Memory B cell (primary cell): ENCODE measurements around the gene CCDC169.

ENCODE experiments used
- ATAC-seq: fragments of 150-1000 bp; cut with Tn5 transposase; 2 replicates; pipeline ENCODE4 v1.10.0; 2021; ENCODE audit warnings: low read depth, mild to moderate bottlenecking, moderate library complexity
- DNase-seq, 2 donors: peaks; one replicate each; pipeline ENCODE4 v3.0.0; 2022; ENCODE audit warnings: low spot score in 2 of 2
- H3K27ac Mint-ChIP-seq: one replicate; pipeline ENCODE4 v1.8.0; 2022; ENCODE audit warnings: mild to moderate bottlenecking, moderate library complexity, mixed read lengths
- H3K27me3 Mint-ChIP-seq: one replicate; pipeline ENCODE4 v1.8.0; 2022; ENCODE audit warnings: mixed read lengths
- H3K36me3 Mint-ChIP-seq: one replicate; pipeline ENCODE4 v1.8.0; 2022; ENCODE audit warnings: mild to moderate bottlenecking, mixed read lengths
- H3K4me1 Mint-ChIP-seq: one replicate; pipeline ENCODE4 v1.8.0; 2022; ENCODE audit warnings: mixed read lengths
- H3K4me3 Mint-ChIP-seq: one replicate; pipeline ENCODE4 v1.8.0; 2022; ENCODE audit warnings: mild to moderate bottlenecking, moderate library complexity, mixed read lengths
- H3K9me3 Mint-ChIP-seq: one replicate; pipeline ENCODE4 v1.8.0; 2022; ENCODE audit warnings: mixed read lengths

The CCDC169 gene

DNA sequence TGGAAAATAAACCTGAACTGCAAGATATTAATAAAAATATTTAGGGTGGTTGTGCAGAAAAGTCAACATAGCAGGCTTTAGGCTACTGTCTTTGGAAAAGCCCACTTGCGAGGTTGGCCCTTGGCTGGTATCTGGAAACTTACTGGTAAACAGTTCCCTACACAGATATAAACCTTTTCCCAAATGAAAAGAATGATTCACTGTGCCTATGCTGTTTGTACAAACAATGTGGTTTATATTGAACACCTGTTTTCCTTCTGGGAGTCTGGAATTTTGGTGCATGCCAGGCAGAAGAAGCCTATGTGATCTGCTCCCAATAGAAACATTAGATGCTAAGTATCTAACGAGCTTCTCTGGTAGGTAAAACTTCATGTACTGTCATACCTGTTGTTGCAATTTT, 53.5 kb downstream of the CCDC169 start:
- H3K4me3 Mint-ChIP-seq = no peak overlapping the region
- no peak for DNase-seq
- H3K27me3 Mint-ChIP-seq = no peaks in the 10 kb centered on the region
- no peak overlapping the region for H3K27ac Mint-ChIP-seq
- no peaks in the 10 kb centered on the region for H3K36me3 Mint-ChIP-seq
- no peaks in the 10 kb centered on the region for H3K4me1 Mint-ChIP-seq
- peaks cover 4% of the 10 kb centered on the region for H3K9me3 Mint-ChIP-seq
- ATAC-seq = no peak

DNA sequence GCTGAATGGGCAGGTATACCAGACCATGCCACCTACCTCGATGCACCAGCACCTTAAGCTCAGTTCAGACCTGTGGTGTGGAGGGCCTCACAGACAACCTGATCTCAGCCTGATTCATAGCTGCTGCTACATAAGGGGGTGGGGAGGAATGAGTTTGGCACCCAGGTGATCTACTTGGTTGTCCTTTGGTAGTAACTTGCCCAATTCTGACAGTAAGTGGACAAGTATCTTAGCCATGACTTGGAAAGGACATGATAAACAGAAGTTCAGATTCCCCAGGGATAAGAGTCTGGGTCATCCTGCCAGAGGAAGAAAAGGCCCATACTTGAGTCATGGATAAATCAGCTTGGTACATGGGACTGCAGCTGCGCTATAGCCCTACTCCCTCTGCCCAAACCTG, 54.9 kb downstream of the CCDC169 start:
- H3K27me3 Mint-ChIP-seq = no peaks in the 10 kb centered on the region
- H3K36me3 Mint-ChIP-seq = no peaks in the 10 kb centered on the region
- H3K27ac Mint-ChIP-seq = no peak overlapping the region
- DNase-seq (no peak), ATAC-seq (no peak)
- H3K4me3 Mint-ChIP-seq = no peak overlapping the region
- no peaks in the 10 kb centered on the region for H3K4me1 Mint-ChIP-seq
- peaks cover 4% of the 10 kb centered on the region for H3K9me3 Mint-ChIP-seq

DNA sequence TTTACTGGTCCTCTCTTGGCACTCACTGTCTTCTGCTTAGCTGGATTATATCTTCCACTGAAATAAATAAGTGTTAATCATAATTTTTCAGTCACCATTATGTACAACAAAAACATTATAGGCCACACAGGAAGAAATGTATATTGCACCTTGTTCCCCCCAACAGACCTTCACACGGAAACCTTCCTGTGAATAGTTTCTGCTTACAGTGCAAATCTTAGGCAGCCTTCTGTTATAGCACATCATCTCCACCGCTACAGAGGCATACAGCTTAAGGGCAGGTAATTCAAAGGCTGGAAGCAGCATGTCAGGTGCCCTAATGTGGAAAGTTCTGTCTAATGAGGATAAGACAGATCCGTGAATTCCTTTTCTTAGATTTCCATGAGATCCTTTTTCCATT, 66.4 kb downstream of the CCDC169 start:
- Mint-ChIP-seq H3K4me1 (no peaks in the 10 kb centered on the region), H3K36me3 (no peaks in the 10 kb centered on the region), H3K27me3 (no peaks in the 10 kb centered on the region), H3K9me3 (peaks cover 3% of the 10 kb centered on the region), H3K27ac (no peak overlapping the region), H3K4me3 (no peak overlapping the region)
- no peak for ATAC-seq
- no peak for DNase-seq

DNA sequence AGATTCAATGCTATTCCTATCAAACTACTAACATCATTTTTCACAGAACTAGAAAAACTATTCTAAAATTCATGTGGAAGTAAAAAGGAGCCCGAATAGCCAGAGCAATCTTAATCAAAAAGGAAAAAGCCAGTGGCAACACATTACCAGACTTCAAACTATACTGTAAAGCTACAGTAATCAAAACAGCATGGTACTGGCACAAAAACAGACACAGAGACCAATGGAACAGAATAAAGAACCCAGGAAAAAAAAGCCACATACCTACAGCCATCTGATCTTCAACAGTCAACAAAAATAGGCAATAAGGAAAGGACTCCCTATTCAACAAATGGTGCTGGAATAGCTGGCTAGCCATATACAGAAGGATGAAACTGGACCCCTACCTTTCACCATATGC, 72.9 kb downstream of the CCDC169 start:
- Mint-ChIP-seq H3K27me3 (no peaks in the 10 kb centered on the region), H3K4me3 (no peak overlapping the region), H3K9me3 (peaks cover 6% of the 10 kb centered on the region), H3K36me3 (no peaks in the 10 kb centered on the region), H3K4me1 (no peaks in the 10 kb centered on the region), H3K27ac (no peak overlapping the region)
- ATAC-seq (no peak), DNase-seq (no peak)

DNA sequence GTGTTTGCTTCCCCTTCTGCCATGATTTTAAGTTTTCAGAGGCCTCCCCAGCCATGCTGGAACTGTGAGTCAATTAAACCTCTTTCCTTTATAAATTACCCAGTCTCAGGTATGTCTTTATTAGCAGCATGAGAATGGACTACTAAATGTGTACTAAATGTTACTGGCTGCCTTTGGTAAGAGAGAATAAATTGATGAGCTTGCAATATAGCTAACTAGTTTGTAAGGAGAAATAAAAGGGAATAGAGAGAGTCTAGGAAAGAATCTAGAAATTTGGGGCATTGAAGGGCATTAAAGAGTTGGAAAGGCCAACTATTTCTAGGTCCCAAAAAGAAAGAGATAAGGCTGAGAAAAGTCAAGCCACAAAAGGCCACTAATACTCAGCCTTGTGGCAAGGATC, 77.7 kb downstream of the CCDC169 start:
- peaks cover 6% of the 10 kb centered on the region for H3K9me3 Mint-ChIP-seq
- H3K36me3 Mint-ChIP-seq = no peaks in the 10 kb centered on the region
- DNase-seq (no peak), ATAC-seq (no peak)
- no peaks in the 10 kb centered on the region for H3K4me1 Mint-ChIP-seq
- no peaks in the 10 kb centered on the region for H3K27me3 Mint-ChIP-seq
- H3K4me3 Mint-ChIP-seq = no peak overlapping the region
- no peak overlapping the region for H3K27ac Mint-ChIP-seq

DNA sequence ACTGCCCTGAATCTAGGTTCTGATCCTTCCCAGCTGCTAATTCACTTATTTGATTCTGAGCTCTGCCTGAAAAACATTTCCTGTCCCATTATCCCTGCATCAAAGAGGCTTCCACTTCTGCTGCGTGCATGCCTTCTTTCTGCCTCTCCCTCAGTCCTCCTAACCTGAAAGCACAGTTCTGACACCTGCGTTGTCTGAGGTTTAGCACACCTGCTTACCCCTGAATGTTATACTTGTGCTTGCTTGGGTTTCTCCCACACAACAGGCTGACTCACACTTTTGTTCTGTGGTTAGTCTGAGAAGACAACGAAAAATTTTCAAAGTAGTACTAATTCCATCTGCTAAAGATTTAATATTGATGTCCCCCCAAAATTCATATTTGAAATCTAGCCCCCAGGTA, 80.2 kb downstream of the CCDC169 start:
- H3K4me1 Mint-ChIP-seq = no peaks in the 10 kb centered on the region
- H3K27ac Mint-ChIP-seq = no peak overlapping the region
- no peak for ATAC-seq
- no peak overlapping the region for H3K4me3 Mint-ChIP-seq
- peaks cover 1% of the 10 kb centered on the region for H3K9me3 Mint-ChIP-seq
- DNase-seq = no peak
- no peaks in the 10 kb centered on the region for H3K36me3 Mint-ChIP-seq
- no peaks in the 10 kb centered on the region for H3K27me3 Mint-ChIP-seq

DNA sequence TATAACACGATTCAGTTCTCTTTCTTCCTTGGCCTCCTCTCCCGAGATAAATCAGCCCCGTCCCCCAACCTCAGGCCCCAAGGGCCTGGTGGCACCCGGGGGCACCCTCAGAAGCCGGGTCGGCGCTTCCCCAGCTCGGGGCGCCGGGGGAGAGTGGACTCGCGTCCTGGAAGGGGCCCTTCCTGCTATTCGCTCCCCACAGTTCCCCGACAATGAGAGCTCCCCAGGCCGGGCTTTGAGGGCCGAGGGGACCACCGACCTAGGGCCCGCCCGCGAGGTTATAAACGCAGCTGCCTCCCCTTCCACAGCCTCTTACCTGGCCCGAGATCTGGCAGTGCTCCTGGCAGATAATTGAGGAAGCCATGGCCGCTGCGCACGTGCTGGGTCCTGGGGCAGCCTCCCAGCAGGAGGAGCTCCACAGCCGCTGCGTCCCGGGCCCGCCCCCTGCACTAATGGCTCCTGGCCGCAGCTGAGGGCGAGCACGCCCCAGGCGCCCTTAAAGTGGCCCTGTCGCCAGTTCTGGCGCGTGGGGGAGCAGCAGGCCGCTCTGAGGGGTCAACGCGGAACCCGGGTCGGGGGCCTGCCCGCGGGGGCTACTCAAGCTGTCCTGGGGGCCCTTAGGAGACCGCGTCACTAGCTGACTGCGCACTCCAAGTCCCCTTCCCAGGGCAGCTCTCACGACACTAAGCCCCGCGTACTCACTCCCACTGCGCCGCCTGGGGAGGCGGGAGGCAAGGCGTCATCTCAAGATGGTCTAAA, 83.3 kb downstream of the CCDC169 start, which contains the start of gene SOHLH2:
SOHLH2 (minus strand) TSS at position 394 of the 759 bp plus-strand sequence; CDS start at position 364, 30 bp downstream.
- Mint-ChIP-seq H3K27me3 (peaks cover 1% of the 10 kb centered on the region), H3K36me3 (no peaks in the 10 kb centered on the region), H3K27ac (no peak within 1 kb of the TSS), H3K9me3 (no peaks in the 10 kb centered on the region), H3K4me3 (no peak within 1 kb of the TSS), H3K4me1 (no peaks in the 10 kb centered on the region)
- ATAC-seq = no peak
- DNase-seq = no peak

DNA sequence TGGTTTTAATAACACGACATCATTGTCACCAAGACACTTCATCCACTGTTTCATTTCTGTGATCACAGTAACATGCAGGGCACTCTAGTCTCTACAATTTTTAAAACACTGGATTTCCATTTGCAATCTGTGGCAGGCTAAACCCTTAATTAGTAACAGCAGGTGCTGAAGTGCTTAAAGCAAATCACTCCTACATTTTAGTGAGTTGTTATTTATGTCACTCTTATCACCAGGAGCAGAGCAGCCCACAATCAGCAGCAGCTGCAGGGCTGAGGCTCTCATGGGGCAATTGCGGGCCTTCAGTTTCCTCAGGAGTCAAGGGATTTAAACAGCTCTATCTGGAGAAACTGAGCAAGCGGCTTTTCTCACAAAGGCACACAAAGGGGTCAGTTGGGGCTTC, 84.8 kb downstream of the CCDC169 start:
- Mint-ChIP-seq H3K36me3 (no peaks in the 10 kb centered on the region), H3K27me3 (peaks cover 1% of the 10 kb centered on the region), H3K27ac (no peak overlapping the region), H3K9me3 (no peaks in the 10 kb centered on the region), H3K4me3 (no peak overlapping the region), H3K4me1 (no peaks in the 10 kb centered on the region)
- ATAC-seq (no peak), DNase-seq (no peak)

DNA sequence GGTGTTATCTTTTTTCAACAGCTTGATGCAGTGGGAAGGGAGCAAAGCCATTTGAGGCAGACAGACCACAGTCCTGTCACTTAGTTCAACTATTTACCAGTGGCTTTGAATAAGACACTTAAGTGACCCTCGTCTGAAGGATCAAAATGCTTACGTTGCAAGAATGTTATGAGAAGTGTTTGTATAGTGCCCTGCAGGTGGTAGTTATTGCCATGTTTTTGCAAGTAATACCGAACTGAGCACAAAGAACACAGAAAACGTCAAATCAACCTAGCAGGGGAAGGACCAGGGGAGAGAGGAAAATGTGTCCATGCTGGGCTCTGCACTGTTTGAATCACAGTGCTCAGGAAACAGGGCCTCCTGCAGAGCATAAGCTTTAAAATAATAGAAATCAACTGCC, 86.0 kb downstream of the CCDC169 start:
- Mint-ChIP-seq H3K9me3 (no peaks in the 10 kb centered on the region), H3K27me3 (peaks cover 1% of the 10 kb centered on the region), H3K27ac (no peak overlapping the region), H3K36me3 (no peaks in the 10 kb centered on the region), H3K4me1 (no peaks in the 10 kb centered on the region), H3K4me3 (no peak overlapping the region)
- DNase-seq (no peak), ATAC-seq (no peak)

DNA sequence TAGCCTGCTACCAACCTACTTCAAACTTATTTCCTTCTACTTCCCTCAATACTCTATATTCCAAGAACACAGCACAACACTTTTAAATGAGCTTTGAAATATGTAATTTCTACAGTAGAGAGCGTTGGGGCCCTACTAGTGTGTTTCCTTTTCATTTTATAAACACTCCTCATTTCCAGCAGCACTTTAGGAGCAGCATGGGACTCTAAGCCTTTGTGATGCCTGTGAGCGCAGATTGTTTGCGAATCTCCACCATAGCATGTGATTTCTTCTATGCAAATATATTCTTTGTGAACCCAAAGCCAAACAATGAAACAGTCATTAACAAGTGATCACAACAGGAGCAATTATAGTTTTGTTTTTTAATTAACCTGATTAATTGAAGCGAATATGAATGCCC, 86.9 kb downstream of the CCDC169 start:
- H3K27me3 Mint-ChIP-seq = peaks cover 1% of the 10 kb centered on the region
- H3K36me3 Mint-ChIP-seq = no peaks in the 10 kb centered on the region
- no peaks in the 10 kb centered on the region for H3K4me1 Mint-ChIP-seq
- ATAC-seq (no peak), DNase-seq (no peak)
- no peak overlapping the region for H3K27ac Mint-ChIP-seq
- H3K9me3 Mint-ChIP-seq = no peaks in the 10 kb centered on the region
- H3K4me3 Mint-ChIP-seq = no peak overlapping the region

DNA sequence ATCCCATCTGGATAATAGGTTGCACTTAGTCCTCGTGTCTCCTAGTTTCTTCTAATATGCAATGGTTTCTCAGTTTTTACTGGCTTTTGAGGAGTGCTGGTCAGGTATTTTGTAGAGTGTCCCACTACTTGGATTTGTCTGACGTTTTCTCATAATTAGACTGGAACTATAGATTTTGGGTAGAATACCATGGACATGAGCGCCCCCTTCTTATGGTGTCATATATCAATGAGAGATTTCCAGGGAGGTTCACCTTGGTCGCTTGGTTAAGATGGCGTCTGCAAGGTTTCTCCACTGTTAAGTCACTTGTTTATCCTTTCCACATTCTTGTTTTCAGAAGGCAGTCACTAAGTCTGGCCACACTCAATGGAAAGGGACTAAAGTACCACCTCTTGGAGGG, 89.9 kb downstream of the CCDC169 start:
- Mint-ChIP-seq H3K4me1 (no peaks in the 10 kb centered on the region), H3K9me3 (no peaks in the 10 kb centered on the region), H3K4me3 (no peak overlapping the region), H3K27ac (no peak overlapping the region), H3K36me3 (no peaks in the 10 kb centered on the region), H3K27me3 (peaks cover 1% of the 10 kb centered on the region)
- DNase-seq (no peak), ATAC-seq (no peak)

DNA sequence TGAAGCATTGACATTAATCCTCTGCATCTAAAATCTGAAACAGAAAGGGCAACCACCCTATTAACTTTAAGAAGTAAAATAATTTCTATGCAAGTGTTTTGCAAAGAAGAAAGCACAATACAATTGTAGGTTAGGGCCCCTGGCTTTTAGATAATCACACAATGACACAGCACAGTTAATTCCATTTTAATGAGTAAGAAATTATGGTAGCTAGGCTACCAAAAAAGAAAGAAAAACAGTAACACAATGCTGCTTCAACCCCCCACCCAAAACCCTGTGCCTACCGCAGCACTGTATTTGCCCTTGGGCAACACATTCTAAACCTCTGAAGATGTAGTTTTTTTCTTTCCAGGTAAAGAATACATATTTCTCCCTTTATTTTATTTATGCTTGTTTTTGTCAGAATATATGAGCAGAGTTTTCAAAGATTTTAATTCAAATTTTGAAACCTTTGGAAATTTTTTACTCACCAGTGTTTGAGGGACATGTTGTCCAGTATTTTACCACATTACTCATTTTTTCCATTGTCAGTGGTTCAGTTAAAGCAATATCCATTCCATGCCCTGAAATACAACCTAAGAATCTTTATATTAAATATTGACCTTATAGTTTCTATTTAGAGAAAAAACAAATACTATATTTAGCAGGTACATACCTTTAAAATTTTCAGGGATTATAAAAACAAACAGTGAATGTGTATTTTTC, 104.3 kb downstream of the CCDC169 start:
- ATAC-seq (no peak), DNase-seq (no peak)
- H3K4me1 Mint-ChIP-seq = no peaks in the 10 kb centered on the region
- H3K27ac Mint-ChIP-seq = no peak overlapping the region
- H3K9me3 Mint-ChIP-seq = peaks cover under 1% of the 10 kb centered on the region
- H3K36me3 Mint-ChIP-seq = no peaks in the 10 kb centered on the region
- H3K4me3 Mint-ChIP-seq = no peak overlapping the region
- no peaks in the 10 kb centered on the region for H3K27me3 Mint-ChIP-seq

DNA sequence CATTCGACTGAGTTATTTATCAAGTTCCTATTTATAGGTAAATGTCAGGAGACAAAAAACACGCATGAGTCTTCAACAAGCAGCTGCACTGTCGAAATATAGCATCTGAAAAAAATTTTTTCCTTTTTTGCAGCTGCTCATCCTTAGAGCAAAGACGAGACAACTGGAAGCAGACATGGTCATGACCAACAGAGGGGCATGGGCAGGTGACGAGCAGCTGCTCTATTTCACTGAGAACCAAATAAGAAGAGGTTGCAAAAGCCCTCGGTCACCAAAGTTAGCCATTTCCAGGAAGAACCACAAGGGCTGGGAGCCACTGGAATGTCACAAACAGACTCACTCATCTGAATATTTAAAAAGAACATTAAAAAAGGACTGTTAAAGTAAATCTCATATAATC, 105.4 kb downstream of the CCDC169 start:
- H3K27ac Mint-ChIP-seq = no peak overlapping the region
- DNase-seq = no peak
- H3K4me3 Mint-ChIP-seq = no peak overlapping the region
- no peaks in the 10 kb centered on the region for H3K36me3 Mint-ChIP-seq
- no peaks in the 10 kb centered on the region for H3K4me1 Mint-ChIP-seq
- H3K27me3 Mint-ChIP-seq = no peaks in the 10 kb centered on the region
- no peak for ATAC-seq
- H3K9me3 Mint-ChIP-seq = peaks cover 2% of the 10 kb centered on the region

DNA sequence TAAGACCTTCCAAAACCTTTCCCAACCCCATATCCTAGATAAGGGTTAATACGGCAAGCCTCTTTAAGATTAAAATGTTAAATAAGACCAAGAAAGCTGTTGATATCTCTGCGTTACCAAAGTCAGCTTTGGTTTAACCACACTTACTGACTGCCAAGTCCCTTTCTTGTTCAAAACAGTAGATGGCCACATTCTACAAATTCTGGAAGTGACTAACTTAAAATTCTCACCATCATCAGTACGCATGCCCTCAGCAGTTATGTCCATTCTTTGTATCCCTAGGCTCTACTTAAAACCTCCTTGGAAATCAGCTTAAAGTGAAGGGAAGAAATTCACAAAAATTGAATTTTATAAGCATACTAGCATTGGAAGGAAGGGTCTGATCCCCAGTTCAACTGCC, 106.8 kb downstream of the CCDC169 start:
- Mint-ChIP-seq H3K4me1 (no peaks in the 10 kb centered on the region), H3K36me3 (no peaks in the 10 kb centered on the region), H3K9me3 (peaks cover 4% of the 10 kb centered on the region), H3K27ac (no peak overlapping the region), H3K27me3 (no peaks in the 10 kb centered on the region), H3K4me3 (no peak overlapping the region)
- ATAC-seq (no peak), DNase-seq (no peak)

DNA sequence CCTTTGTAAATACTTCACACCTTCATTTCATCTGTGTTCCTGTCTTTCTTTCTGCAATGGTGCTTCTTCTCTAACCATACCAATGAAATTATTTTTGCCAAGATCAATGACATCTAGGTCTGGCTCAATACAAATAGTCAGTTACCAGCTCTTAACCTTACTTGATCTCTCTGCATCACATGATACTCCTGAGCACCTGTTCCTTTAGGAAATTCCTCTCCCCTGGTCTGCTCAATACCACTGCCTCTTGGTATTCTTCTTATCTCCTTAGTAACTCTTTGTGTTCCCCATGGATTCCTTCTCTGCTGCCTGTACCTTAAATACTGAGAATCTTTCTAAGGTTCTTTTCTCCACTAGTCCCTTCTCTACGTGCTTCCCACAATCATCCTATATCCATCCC, 109.2 kb downstream of the CCDC169 start:
- H3K27ac Mint-ChIP-seq = no peak overlapping the region
- peaks cover 4% of the 10 kb centered on the region for H3K9me3 Mint-ChIP-seq
- DNase-seq = no peak
- no peak for ATAC-seq
- H3K27me3 Mint-ChIP-seq = no peaks in the 10 kb centered on the region
- H3K4me3 Mint-ChIP-seq = no peak overlapping the region
- H3K36me3 Mint-ChIP-seq = no peaks in the 10 kb centered on the region
- no peaks in the 10 kb centered on the region for H3K4me1 Mint-ChIP-seq
